GM21526 (cell line): Measurements from ENCODE around the gene GPR18.
A peak's percentile ranks its signal among the peaks of the same experiment; 100 is the strongest.
"Not testable (repeated sequence)": the region's sequence is repeated elsewhere in the genome, so short reads cannot be mapped to it uniquely, and the experiment has no call there.

Experiments used
- ATAC-seq: cut with Tn5 transposase; IDR thresholded peaks from one replicate; pipeline ENCODE4 v1.9.1; 2021; ENCODE audit warnings: moderate library complexity; ENCODE audit not compliant: unreplicated experiment, low FRiP score

Gene GPR18

GRCh38 chr13:99231721-99232120, 26.5 kb downstream of the GPR18 start:
- no peak for ATAC-seq

- ATAC-seq: no peak
These were observed 27.2 kb downstream of the GPR18 start for GRCh38 chr13:99230991-99231390.

DNA sequence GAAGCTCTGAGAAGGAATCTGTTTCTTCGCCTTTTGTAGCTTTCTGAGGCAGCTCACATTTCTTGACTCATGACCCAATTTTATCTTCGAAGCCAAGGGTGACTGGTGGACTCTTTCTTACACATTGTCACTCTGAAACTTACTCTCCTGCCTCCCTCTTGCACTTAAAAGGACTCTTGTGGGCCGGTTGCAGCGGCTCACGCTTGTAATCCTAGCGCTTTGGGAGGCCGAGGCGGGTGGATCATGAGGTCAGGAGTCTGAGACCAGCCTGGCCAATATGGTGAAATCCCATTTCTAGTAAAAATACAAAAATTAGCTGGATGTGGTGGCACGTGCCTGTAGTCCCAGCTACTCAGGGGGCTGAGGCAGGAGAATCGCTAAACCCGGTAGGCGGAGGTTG, 27.6 kb downstream of the GPR18 start:
- not testable (repeated sequence) for ATAC-seq

GRCh38 chr13:99228737-99229691, 29.2 kb downstream of the GPR18 start:
- ATAC-seq: peak; percentile 93

DNA sequence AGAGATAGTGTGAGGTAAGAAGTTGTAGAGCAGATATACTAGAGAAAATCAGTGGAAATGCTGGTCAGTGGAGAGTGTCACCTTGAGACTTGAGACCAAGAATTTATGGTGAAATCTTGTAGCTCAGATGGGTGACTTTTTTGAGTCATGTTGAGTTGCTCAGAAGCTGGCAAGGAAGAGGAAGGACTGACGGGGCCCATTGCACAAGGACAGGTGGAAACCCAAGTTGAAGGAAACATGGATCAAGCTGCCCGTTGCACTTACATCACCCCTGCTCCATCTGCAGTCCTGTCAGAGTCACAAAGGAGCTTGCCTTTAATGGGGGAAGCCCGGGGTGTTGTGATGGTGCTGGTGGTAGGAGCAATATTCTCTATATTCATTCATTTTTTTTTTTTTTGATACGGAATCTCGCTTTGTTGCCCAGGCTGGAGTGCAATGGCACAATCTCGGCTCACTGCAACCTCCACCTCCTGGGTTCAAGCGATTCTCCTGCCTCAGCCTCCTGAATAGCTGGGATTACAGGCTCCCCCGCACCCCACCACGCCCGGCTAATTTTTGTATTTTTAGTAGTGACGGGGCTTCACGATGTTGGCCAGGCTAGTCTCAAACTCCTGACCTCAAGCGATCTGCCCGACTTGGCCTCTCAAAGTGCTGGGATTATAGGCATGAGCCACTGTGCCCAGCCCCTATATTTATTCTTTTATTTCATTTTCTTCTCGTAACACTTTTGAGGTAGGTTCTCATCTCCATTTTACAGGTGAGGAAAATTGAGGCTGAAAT, 30.1 kb downstream of the GPR18 start:
- ATAC-seq: no peak

DNA sequence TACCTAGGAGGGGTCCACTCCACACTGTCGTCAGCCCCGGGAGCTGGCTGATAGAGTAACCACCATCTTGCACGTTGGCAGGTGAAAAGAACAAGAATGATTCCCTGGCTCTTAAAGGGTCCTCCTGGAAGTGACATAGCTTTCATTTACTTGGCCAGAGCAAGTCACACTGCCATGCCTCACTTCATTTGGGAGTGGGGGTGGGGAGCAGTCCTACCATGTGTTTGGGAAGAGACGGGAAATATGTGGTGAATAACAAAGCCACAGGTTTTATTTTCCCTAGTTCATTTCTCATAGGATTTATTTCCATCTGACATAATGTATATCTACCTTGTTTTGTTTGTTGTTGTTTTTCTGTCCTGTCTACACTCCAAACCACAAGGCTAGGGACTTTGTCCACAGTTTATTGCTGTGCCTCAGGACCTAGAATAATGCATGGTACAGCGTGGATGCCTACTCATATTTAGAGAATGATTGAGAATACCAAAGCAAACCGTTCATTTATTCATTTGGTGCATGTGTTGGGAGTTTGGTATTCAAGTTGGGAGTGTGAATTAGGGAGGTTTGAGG, 30.8 kb downstream of the GPR18 start:
- no peak for ATAC-seq

GRCh38 chr13:99226513-99226912, 31.7 kb downstream of the GPR18 start:
- ATAC-seq: no peak

GRCh38 chr13:99225078-99225477, 33.1 kb downstream of the GPR18 start:
- no peak for ATAC-seq

DNA sequence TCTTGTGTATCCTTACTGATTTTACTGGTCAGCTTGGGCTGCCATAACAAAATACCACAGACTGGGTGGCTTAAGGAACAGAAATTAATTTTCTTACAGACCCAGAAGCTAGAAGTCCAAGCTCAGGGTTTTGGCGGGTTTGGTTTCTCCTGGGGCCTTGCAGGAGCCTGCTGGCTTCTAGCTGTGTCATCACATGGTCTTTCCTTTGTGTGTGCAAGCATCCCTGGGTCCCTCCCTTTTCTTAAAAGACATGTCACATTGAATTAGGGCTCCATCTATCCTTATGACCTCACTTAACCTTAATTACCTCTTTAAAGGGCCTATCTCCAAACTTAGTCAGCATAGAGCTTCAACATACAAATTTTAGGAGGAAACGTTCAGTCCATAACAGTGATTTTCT, 34.2 kb downstream of the GPR18 start:
- ATAC-seq: no peak

- ATAC-seq: no peak
These were observed 34.6 kb downstream of the GPR18 start for GRCh38 chr13:99223587-99223986.

- ATAC-seq: no peak
These were observed 36.5 kb downstream of the GPR18 start for GRCh38 chr13:99221567-99222239.

- ATAC-seq: no peak
These were observed 37.8 kb downstream of the GPR18 start for GRCh38 chr13:99220199-99220935.

DNA sequence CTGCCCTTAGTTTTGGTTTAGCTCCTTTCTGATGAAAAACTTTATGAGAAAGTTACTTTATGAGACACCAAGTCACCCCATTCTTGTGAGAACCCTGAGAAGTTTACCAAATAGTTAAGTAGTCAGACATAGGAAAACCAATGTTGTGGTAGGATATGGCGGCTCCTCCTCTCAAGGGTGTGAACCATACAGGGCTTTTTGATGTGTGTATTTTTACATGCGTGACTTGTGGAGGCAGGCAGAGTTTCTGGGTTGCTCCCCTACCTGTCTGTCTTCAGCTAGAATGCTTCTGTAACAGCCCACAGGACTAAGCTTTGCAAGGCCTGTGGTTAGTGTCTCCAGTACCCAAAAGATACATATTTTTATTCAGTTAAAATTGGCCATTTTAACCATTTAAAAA, 39.2 kb downstream of the GPR18 start:
- no peak for ATAC-seq

- no peak for ATAC-seq
These were observed 39.6 kb downstream of the GPR18 start for GRCh38 chr13:99218545-99218944.

DNA sequence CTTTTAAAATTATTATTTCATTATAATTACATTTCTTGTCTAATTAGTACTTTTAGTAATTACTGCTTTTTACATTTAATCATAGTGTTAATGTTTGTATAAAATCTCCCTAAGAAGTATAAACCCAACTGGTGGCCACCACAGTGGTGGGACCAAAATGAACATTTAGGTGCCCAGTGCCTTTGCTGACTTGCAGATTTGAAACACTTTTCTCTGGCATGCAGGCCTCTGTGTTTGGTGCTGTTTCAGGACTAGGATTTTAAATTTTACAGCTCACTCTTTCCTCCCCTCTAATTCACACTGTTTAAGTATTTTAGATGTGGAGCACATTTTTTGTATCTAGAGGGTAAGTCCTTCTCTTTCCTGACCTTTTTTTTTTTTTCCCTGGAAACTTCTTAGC, 40.1 kb downstream of the GPR18 start:
- ATAC-seq: no peak

DNA sequence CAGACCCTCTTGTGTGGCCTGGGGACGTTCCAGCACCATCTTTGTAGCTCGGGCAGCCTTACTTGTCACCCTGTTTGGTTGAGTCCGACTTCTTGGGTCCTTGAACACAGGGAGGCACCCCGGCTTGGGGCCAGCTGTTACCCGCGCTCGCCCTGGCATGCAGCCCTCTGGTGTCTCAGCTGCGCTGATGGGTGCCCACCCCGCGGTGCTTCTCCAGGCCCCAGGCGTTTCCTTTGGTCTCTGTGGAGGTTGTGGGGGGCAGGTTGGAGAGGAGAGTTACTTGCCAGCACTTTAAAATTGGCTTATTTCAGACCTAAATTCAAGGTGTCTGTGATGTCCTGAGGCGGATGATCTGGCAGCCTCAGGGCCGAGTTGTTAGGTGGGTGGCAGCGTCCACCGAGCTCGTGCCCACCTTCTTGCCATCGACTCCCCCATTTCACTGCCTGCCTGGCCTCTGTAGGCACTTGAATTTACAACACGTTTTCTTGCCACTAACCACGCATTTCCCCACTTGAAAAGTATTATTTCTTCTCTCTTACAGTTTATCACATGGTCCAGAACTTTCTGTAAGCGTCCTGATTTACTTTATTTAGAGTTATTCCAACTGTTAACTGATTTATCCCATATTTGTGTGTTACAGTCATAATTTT, 40.6 kb downstream of the GPR18 start:
- ATAC-seq: no peak

DNA sequence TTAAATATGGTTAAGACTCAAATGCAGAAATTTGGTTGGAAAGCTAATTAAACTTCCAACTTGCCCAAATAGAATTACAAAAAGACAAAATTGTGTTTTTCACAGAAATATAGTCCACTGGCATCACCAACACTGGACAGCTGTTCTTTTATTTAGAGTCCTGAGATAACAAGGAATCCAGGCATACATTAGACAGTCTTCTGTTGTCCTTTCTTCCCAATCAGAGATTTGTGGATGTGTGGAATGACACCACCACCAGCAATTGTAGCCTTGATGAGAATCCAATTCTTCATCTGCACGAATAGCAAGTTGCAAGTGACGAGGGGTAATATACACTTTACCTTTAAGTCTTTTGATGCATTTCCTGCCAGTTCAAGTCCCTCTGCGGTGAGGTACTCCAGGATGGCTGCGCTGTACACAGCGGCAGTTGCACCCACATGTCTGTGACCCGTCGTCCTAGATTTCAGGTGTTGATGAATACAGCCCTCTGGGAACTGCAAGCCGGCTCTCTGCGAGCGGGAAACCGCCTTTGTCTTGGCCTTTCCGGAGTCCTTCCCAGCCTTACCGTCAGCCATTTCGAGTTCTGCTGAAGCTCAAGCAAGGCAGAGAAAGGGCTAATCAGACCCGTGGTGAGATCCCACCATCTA, 42.9 kb downstream of the GPR18 start:
- ATAC-seq: no peak

DNA sequence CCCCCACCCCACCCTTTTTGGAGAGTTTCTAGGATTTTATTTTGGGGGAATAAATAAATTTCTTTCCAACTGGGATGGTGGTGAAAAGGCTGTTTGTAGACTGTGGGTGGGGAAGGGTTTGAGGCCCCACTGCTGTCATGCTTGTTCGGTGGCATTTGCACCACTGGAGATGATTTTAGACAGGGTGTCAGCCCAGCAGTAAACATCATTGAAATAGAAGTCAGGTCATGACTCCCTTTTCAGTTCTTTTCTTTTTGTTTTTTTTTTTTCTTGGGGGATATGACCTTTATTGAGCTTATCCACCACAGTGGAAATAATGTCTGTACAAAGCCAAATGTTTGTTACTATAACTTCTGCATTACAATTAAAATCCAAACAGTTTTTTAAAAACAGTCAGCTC, 43.4 kb downstream of the GPR18 start:
- no peak for ATAC-seq

GRCh38 chr13:99214232-99214631, 43.9 kb downstream of the GPR18 start:
- peak; percentile 66 for ATAC-seq
